Dermis microvascular lymphatic vessel endothelial cell (primary cell): ENCODE data around the gene DDX17. TPM values are rescaled to one million over a fixed set of nuclear protein-coding genes. Genes with fewer than 3 reads are reported as not detected.

Experiments
- DNase-seq, 2 donors: peaks; one replicate each; pipeline versions ENCODE4 v3.0.0 to v3.0.0-alpha.2; 2010; ENCODE audit warnings: low read depth in 2 of 2
- total RNA-seq: library from RNA; depleted of rRNA; stranded (reverse); fragments of >200 nt; gene quantifications from 2 replicates; pipeline ENCODE4 v1.2.1, GENCODE V29; 2014

Gene DDX17
- total RNA-seq, 1 donor from 2014 or later: 316 TPM

DNA sequence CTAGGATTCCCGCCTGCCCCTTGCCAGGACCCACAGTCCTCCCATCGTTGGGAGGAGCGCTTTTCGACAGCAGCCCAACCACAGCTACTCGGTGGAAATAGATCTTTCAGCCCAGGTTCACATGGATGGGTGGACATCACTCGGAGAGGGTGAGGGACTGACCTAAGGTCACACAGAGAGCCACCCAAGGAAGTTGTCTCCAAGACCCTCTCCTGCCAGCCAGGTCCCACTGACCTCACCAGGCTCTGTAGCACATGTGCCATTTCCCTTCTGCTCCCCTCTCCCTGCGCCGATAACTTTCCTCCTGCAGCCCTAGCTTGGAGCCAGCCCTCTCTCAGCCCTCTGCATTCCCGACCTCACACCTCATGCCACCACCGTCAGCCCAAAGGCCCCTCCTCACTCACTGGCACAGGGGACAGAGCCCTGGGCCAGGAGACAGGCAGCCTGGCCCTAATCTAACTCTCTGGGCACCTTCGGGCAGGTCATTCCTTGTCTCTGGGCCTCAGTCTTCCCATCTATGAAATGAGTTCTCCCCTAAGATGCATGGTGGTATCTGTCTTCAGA is 55.8 kb downstream of the DDX17 start:
- DNase-seq: no peak

- no peak for DNase-seq
Observed at GRCh38 chr22:38449776-38450175, 56.3 kb downstream of the DDX17 start.

- no peak for DNase-seq
Observed at GRCh38 chr22:38448945-38449745, 57.0 kb downstream of the DDX17 start.

GRCh38 chr22:38446018-38446601 is 60.0 kb downstream of the DDX17 start:
- DNase-seq: no peak

DNA sequence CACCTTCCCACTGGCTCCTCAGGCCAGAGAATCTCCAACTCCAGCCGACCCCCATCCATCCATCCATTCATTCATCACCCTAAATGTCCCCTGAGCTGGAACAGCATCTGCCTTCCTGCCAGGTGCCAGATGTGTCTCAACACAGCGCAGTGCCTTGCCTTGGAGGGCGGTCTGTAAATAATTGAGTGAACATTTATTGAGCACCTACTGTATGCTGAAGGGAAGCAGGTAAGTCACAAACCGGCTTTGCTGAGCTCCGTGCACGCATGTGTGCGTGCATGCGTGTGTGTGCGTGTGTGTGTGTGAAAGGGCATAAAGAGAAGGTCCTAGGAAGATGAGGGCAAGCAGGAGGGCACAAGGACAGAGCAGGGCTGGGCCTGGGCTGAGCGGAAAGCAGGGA is 61.3 kb downstream of the DDX17 start:
- DNase-seq: no peak

DNA sequence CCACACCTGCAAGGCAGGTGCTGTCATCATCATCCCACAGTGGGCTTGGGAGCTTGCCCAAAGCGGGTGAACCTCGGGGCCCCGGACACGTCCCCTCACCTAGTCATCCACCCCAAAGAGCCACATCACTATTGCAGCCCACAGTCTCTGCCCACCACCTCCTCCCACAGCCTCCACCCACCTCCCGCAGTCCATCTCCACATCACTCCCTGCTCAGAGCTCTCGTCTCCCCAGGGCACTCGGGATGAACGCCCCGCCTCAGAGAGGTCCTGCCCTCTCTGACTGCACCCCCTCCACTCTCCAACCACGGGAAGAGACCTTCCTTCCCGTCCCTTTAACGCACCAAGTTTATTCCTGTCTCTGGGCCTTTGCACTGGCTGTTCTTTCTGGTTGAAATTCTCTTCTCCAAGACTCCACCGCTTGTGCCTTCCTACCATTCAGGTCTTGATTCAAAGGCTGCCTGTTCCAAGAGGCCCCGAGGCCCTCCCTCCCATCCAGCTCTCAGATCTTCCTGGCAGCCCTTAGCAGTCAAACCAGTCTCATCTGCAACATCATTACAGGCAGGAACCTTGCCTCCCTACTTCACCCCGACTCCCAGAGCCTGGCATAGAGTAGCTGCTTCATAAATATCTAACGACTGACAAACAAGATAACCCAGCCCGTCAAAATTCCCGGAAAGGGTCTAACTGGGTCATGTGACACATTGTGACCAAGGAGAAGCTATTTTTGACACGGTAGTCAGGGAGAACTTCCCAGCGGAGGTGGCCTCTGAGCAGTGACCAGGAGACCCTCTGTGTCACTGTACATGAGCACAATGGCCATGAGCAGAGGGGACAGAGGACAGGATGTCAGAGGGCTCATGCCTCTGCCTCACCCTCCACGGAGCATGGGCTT is 62.2 kb downstream of the DDX17 start:
- no peak for DNase-seq

DNA sequence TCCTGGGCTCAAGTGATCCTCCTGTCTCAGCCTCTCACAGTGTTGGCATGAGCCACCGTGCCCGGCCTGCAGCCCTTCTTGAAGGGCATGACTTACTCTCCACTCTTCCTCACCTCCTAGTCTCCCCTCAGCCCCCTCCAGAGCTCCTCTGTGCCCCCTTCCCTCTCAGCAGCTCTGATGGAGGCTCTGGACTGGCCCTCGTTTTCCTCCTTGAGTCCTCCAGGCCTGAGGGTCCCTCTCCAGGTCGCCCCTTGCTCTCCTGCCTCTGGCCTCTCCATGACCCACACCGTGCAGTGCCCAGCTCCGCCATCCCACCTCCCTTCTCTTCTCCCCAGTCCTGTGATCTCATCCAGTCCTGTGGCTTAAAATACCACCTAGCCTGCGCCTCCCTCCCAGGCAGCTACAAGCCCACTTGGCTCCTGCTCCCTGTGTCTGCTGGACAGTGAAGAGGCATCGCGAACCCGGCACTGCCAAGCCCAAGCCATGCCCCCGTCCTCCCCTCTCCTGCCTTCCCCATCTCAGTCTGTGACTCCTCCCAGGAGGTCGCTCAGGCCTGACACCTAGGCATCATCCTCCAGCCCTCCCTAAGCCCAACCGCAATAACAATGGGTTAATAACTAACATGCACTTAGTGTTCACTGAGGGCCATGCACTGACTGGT is 63.0 kb downstream of the DDX17 start:
- DNase-seq: no peak

DNA sequence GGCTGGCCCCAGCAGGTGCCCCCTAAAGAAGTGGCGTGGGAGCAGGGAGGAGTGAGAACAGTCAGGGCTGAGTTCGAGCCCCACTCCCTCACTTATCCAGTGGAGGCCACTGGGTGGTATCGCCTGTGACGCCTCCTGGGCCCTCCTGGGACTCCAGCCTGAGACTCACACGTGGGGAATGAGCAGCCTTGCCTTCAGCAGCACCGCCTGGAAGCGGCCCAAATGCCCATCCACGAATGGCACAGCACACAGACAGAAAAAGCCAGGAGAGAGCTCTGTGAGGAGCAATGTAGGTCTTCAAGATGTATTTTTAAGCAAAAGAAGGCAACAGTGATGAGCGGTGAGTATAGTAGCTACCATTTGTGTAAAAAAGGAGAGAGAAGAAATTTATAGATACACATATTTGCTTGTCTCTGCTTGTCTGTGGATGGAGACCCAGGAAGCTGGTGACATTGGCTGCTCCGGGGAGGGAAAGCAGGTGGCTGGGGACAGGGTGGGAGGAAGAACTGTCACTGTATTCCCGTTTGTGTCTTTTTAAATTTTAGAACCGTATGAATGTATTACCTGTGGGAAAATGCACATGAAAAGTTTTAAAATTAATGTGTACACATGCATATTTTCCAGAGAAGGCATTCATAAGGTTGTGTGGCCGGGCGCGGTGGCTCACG is 64.4 kb downstream of the DDX17 start:
- no peak for DNase-seq

DNA sequence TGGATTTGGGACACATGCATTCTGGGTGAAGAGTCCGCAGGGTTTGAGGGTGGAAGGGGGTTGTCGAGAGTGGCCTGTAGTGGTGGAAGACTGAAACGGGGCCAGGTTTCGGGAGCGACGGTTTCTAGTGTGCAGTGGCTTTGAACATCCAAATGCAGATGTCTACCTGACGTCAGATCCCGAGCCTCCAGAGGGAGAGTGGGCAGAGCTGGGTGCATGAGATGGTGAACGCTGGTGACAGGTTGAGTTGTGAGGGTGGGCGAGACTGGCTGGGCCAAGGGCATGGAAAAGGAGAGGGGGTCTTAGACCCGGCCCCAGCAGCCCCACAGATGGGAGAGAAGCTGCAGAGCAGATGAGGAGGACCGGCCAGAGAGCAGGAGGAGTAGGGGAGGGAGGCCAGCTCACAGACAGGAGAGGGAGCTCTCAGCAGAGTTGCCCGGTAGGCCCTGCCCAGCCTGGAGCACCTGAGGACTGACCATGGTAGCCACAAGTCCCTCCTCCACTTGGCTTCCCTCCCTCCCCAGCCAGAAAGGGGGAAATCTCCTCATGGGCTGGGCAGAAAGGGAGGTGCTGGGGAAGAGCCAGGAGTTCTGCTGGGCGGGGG is 65.3 kb downstream of the DDX17 start:
- DNase-seq: no peak

DNA sequence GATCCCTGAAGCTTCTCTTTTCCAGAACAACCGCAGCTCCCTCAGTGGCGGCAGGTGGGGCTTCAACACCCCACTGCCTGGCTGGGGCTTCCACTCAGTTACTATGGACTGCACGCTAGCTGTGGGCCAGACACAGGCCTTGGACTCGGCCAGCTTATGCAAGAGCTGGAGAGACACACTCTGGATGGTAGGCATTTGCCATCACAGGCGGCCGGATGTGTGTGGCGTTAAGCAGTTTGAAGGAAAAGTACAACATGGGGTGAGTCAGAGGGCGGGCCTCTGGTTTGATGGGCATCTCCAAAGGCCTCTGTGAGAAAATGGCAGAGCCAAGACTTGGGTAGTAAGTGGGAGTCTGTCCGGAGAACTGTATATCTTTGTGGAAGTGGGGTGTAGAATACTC is 68.7 kb downstream of the DDX17 start:
- no peak for DNase-seq

DNA sequence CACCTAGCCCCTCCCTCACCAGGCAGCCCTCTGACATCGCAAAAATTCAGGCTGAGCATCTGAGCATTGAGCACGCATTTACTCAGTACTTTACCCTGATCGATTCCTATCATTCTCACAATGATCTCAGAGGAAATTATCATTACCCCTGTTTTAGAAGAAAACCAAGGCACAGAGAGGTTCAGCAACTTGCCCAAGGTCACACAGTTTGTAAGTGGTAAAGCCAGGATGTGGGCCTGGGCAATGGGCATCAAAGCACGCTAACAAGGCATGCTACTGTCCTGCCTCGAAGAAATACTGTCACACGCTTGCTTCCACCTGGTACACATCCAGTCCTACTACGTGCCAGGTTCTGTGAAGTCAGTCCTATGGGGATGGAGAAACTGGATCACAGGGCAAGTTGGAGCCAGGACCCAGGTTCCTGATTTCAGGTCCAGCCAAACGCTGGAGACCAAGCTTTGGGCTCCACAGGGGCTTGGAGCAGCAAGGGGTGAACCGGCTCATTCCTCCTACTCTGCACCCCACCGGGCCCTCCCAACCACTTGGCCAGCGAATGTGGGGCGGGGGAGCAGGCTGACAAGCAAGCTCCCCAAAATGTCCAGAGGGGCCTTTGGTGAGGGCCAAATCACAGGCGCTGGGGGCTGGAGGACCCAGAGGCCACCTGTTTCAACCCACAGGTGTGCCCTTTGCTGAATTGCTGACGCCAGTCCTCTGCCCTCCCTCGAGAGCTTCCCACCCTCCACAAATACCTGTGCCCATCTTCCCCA is 69.3 kb downstream of the DDX17 start:
- DNase-seq: no peak

- DNase-seq: no peak
Observed at GRCh38 chr22:38435965-38436364, 70.1 kb downstream of the DDX17 start.

- DNase-seq: no peak
Observed at GRCh38 chr22:38435010-38435409, 71.1 kb downstream of the DDX17 start.

GRCh38 chr22:38433871-38434270 is 72.2 kb downstream of the DDX17 start:
- no peak for DNase-seq

Other genes with a start within 250 kb of the DDX17 start
- 25.4 and 32.9 TPM in 2 replicates for gene TMEM184B, start 233.3 kb downstream of the DDX17 start, total RNA-seq
- gene CSNK1E, start 188.9 kb downstream of the DDX17 start, total RNA-seq: 78.7 and 112 TPM in 2 replicates
- gene KCNJ4, start 51.1 kb downstream of the DDX17 start, total RNA-seq: not detected in 2 replicates
- gene KDELR3, start 38.2 kb downstream of the DDX17 start, total RNA-seq: 32.9 and 40.8 TPM in 2 replicates
- gene DMC1, start 63.9 kb upstream of the DDX17 start, total RNA-seq: 0.63 and 0.90 TPM in 2 replicates
- 0.26 and 0.38 TPM in 2 replicates for gene FAM227A, start 150.1 kb upstream of the DDX17 start, total RNA-seq
- 17.3 and 18.0 TPM in 2 replicates for gene CBY1, start 150.3 kb upstream of the DDX17 start, total RNA-seq
- 54.5 and 71.8 TPM in 2 replicates for gene TOMM22, start 175.6 kb upstream of the DDX17 start, total RNA-seq
- gene JOSD1, start 194.6 kb upstream of the DDX17 start, total RNA-seq: 69.6 and 77.2 TPM in 2 replicates
- gene GTPBP1, start 199.6 kb upstream of the DDX17 start, total RNA-seq: 14.4 and 18.8 TPM in 2 replicates
- 108 and 123 TPM in 2 replicates for gene SUN2, start 249.7 kb upstream of the DDX17 start, total RNA-seq